Mesenchymal stem cell (in vitro differentiated cells and primary cell): ENCODE data around the gene GAREM1.

Experiments
- DNase-seq: peaks from one replicate; pipeline ENCODE4 v3.0.0-alpha.2; 2013
- H2AFZ ChIP-seq: one replicate; pipeline ENCODE4 v1.6.1; 2013; ENCODE audit warnings: low read depth, mild to moderate bottlenecking, control low read depth, inconsistent platforms, low read length, moderate library complexity
- H2AK5ac ChIP-seq: 2 replicates; pipeline ENCODE4 v1.6.1; 2013; ENCODE audit warnings: low read length, moderate library complexity, mild to moderate bottlenecking, inconsistent platforms; ENCODE audit not compliant: severe bottlenecking
- H2BK120ac ChIP-seq: one replicate; pipeline ENCODE4 v1.6.1; 2013; ENCODE audit warnings: low read depth, mild to moderate bottlenecking, inconsistent platforms, low read length, moderate library complexity
- H2BK12ac ChIP-seq, 2 experiments: one replicate each; pipeline ENCODE4 v1.6.1; 2013; ENCODE audit warnings: inconsistent platforms in 2 of 2, low read length in 2 of 2, mild to moderate bottlenecking in 2 of 2, moderate library complexity in 2 of 2, control low read depth in 1 of 2
- H2BK15ac ChIP-seq: one replicate; pipeline ENCODE4 v1.6.1; 2013; ENCODE audit warnings: mild to moderate bottlenecking, low read depth, inconsistent platforms; ENCODE audit not compliant: poor library complexity, severe bottlenecking
- H2BK5ac ChIP-seq: 2 replicates; pipeline ENCODE4 v1.6.1; 2013; ENCODE audit warnings: low read depth, mild to moderate bottlenecking, low read length, control low read depth, inconsistent platforms; ENCODE audit not compliant: poor library complexity, severe bottlenecking
- H3K14ac ChIP-seq, 2 experiments: one replicate each; pipeline ENCODE4 v1.6.1; 2013; ENCODE audit warnings: inconsistent platforms in 2 of 2, low read length in 2 of 2, control low read depth in 1 of 2, mild to moderate bottlenecking in 1 of 2, moderate library complexity in 1 of 2
- H3K18ac ChIP-seq, 2 experiments: one replicate each; pipeline ENCODE4 v1.6.1; 2013; ENCODE audit warnings: inconsistent platforms in 2 of 2, low read length in 2 of 2, control low read depth in 1 of 2, low read depth in 1 of 2, mild to moderate bottlenecking in 1 of 2
- H3K23ac ChIP-seq, 2 experiments: one replicate each; pipeline ENCODE4 v1.6.1; 2013; ENCODE audit warnings: inconsistent platforms in 2 of 2, low read length in 2 of 2, mild to moderate bottlenecking in 2 of 2, moderate library complexity in 2 of 2, control low read depth in 1 of 2
- H3K27ac ChIP-seq: 2 replicates; pipeline ENCODE4 v1.5.1; 2013; ENCODE audit warnings: mild to moderate bottlenecking, moderate library complexity, low read length, control low read depth, inconsistent platforms; ENCODE audit not compliant: poor library complexity, severe bottlenecking
- H3K27me3 ChIP-seq, 2 experiments: 2 replicates each; pipeline versions ENCODE4 v1.6.1 to v1.7.0; 2013; ENCODE audit warnings: low read length in 2 of 2, mild to moderate bottlenecking in 2 of 2, moderate library complexity in 2 of 2, control low read depth in 1 of 2, inconsistent platforms in 1 of 2; ENCODE audit not compliant: control insufficient read depth in 1 of 2, insufficient read depth in 1 of 2
- H3K36me3 ChIP-seq, 2 experiments: 2 replicates each; pipeline versions ENCODE4 v1.6.1 to v1.7.0; 2013; ENCODE audit warnings: low read length in 2 of 2, control low read depth in 1 of 2, inconsistent platforms in 1 of 2, low read depth in 1 of 2, mild to moderate bottlenecking in 1 of 2; ENCODE audit not compliant: insufficient read depth in 2 of 2, control insufficient read depth in 1 of 2
- H3K4ac ChIP-seq, 2 experiments: one replicate each; pipeline ENCODE4 v1.6.1; 2013; ENCODE audit warnings: inconsistent platforms in 2 of 2, low read length in 2 of 2, mild to moderate bottlenecking in 2 of 2, moderate library complexity in 2 of 2, control low read depth in 1 of 2, low read depth in 1 of 2
- H3K4me1 ChIP-seq: 2 replicates; pipeline ENCODE4 v1.6.1; 2013; ENCODE audit warnings: low read depth, low read length, control low read depth; ENCODE audit not compliant: control insufficient read depth, insufficient read depth
- H3K4me2 ChIP-seq: 2 replicates; pipeline ENCODE4 v1.6.1; 2013; ENCODE audit warnings: low read length, mild to moderate bottlenecking, inconsistent platforms; ENCODE audit not compliant: poor library complexity, severe bottlenecking
- H3K4me3 ChIP-seq, 2 experiments: 2 replicates each; pipeline versions ENCODE4 v1.5.1 to v1.7.0; 2013; ENCODE audit warnings: low read length in 2 of 2, mild to moderate bottlenecking in 2 of 2, control low read depth in 1 of 2, low read depth in 1 of 2; ENCODE audit not compliant: insufficient read depth in 1 of 2
- H3K79me1 ChIP-seq: replicated peaks from 2 replicates; pipeline ENCODE4 v1.6.1; 2013; ENCODE audit warnings: mild to moderate bottlenecking, control low read depth, low read length, inconsistent platforms; ENCODE audit not compliant: poor library complexity, severe bottlenecking
- H3K9ac ChIP-seq: 2 replicates; pipeline ENCODE4 v1.7.0; 2013; ENCODE audit warnings: mild to moderate bottlenecking, low read length, moderate library complexity
- H3K9me3 ChIP-seq: 2 replicates; pipeline ENCODE4 v1.7.0; 2013; ENCODE audit warnings: mild to moderate bottlenecking, low read length; ENCODE audit not compliant: control insufficient read depth
- H4K8ac ChIP-seq: one replicate; pipeline ENCODE4 v1.6.1; 2013; ENCODE audit warnings: inconsistent platforms, mild to moderate bottlenecking, low read length, moderate library complexity
- H4K91ac ChIP-seq: one replicate; pipeline ENCODE4 v1.6.1; 2013; ENCODE audit warnings: mild to moderate bottlenecking, low read length, inconsistent platforms
- WGBS: methylation state at CpG from one replicate; pipeline ENCODE4 v1.1.7; 2013; ENCODE audit warnings: mixed read lengths; 5-methylcytosine and 5-hydroxymethylcytosine counted together

GAREM1 gene

GRCh38 chr18:32317651-32318050 is 153.0 kb downstream of the GAREM1 start:
- H3K4me1 ChIP-seq = peaks cover 4% of the 10 kb centered on the region
- no peak overlapping the region for H4K8ac ChIP-seq
- H2BK12ac ChIP-seq = no peak overlapping the region
- no peaks in the 10 kb centered on the region for H3K36me3 ChIP-seq
- H2BK15ac ChIP-seq = no peak overlapping the region
- H3K4me3 ChIP-seq = peak overlapping the region in 1 of 2 experiments; percentile 21
- no peak overlapping the region for H3K14ac ChIP-seq
- no peak overlapping the region for H2BK120ac ChIP-seq
- DNase-seq = peak; percentile 75
- peaks cover 8% of the 10 kb centered on the region for H3K79me1 ChIP-seq
- H2AK5ac ChIP-seq = no peak overlapping the region
- H2AFZ ChIP-seq = no peak overlapping the region
- H3K27ac ChIP-seq = no peak overlapping the region
- no peak overlapping the region for H3K18ac ChIP-seq
- H2BK5ac ChIP-seq = no peak overlapping the region
- H4K91ac ChIP-seq = no peak overlapping the region
- no peak overlapping the region for H3K23ac ChIP-seq
- H3K4me2 ChIP-seq = no peak overlapping the region
- no peaks in the 10 kb centered on the region for H3K27me3 ChIP-seq
- H3K9me3 ChIP-seq = no peaks in the 10 kb centered on the region
- no peak overlapping the region for H3K4ac ChIP-seq
- 21% methylated on average over 2 of the region's 4 CpGs for WGBS
- H3K9ac ChIP-seq = peak overlapping the region; percentile 72

- no peak overlapping the region for H4K91ac ChIP-seq
- H3K79me1 ChIP-seq = peaks cover 5% of the 10 kb centered on the region
- H3K23ac ChIP-seq = no peak overlapping the region
- no peak overlapping the region for H2BK12ac ChIP-seq
- no peak overlapping the region for H4K8ac ChIP-seq
- no peak for DNase-seq
- no peak overlapping the region for H3K9ac ChIP-seq
- no peak overlapping the region for H3K27ac ChIP-seq
- H2AK5ac ChIP-seq = no peak overlapping the region
- H3K9me3 ChIP-seq = no peaks in the 10 kb centered on the region
- no peak overlapping the region for H2BK120ac ChIP-seq
- no peaks in the 10 kb centered on the region for H3K36me3 ChIP-seq
- peaks cover 4% of the 10 kb centered on the region for H3K4me1 ChIP-seq
- H3K14ac ChIP-seq = no peak overlapping the region
- H3K4me3 ChIP-seq = no peak overlapping the region
- no peaks in the 10 kb centered on the region for H3K27me3 ChIP-seq
- no peak overlapping the region for H2BK15ac ChIP-seq
- H2BK5ac ChIP-seq = no peak overlapping the region
- H3K4ac ChIP-seq = no peak overlapping the region
- no peak overlapping the region for H3K18ac ChIP-seq
- no CpG with 5 or more reads among the region's 1 CpG for WGBS
- no peak overlapping the region for H3K4me2 ChIP-seq
- H2AFZ ChIP-seq = no peak overlapping the region
These were observed 154.8 kb downstream of the GAREM1 start for GRCh38 chr18:32315881-32316280.

GRCh38 chr18:32310774-32311173 is 159.9 kb downstream of the GAREM1 start:
- no peak overlapping the region for H3K4ac ChIP-seq
- no peaks in the 10 kb centered on the region for H3K36me3 ChIP-seq
- H3K4me2 ChIP-seq = no peak overlapping the region
- H3K14ac ChIP-seq = no peak overlapping the region
- H3K9ac ChIP-seq = no peak overlapping the region
- H4K91ac ChIP-seq = no peak overlapping the region
- H3K27me3 ChIP-seq = no peaks in the 10 kb centered on the region
- no peak overlapping the region for H2BK120ac ChIP-seq
- peaks cover 2% of the 10 kb centered on the region for H3K79me1 ChIP-seq
- H2AFZ ChIP-seq = no peak overlapping the region
- H3K9me3 ChIP-seq = no peaks in the 10 kb centered on the region
- no peak overlapping the region for H2AK5ac ChIP-seq
- 50% methylated on average over 1 of the region's 2 CpGs for WGBS
- H3K4me3 ChIP-seq = no peak overlapping the region
- no peak overlapping the region for H4K8ac ChIP-seq
- peaks cover 2% of the 10 kb centered on the region for H3K4me1 ChIP-seq
- H2BK15ac ChIP-seq = no peak overlapping the region
- H3K18ac ChIP-seq = no peak overlapping the region
- no peak overlapping the region for H2BK5ac ChIP-seq
- no peak overlapping the region for H2BK12ac ChIP-seq
- DNase-seq = peak; percentile 27
- H3K23ac ChIP-seq = no peak overlapping the region
- H3K27ac ChIP-seq = no peak overlapping the region

DNA sequence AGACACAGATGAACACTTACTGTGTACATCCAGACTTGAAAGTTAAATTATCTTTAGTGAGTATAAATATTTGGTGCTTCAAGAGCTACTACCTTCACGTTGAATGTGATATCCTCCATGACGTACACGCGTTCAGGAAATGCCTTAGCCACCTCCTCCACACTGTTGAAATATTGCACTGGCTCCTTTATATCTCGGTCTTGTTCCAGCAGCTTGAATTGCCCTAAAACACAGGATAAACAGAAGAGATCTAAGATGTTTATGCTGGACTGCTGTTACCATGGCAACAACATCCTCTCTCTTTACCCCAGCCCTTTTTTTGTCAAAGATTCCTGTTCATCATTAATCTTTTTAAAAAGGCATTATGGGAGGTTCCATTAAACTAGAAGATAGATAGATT is 160.6 kb downstream of the GAREM1 start:
- no peak overlapping the region for H3K4me2 ChIP-seq
- H2AFZ ChIP-seq = no peak overlapping the region
- H3K23ac ChIP-seq = no peak overlapping the region
- no peak overlapping the region for H2AK5ac ChIP-seq
- H3K4me3 ChIP-seq = no peak overlapping the region
- H4K8ac ChIP-seq = no peak overlapping the region
- H2BK12ac ChIP-seq = no peak overlapping the region
- H3K79me1 ChIP-seq = peaks cover 2% of the 10 kb centered on the region
- H3K27ac ChIP-seq = no peak overlapping the region
- no peaks in the 10 kb centered on the region for H3K36me3 ChIP-seq
- 32% methylated on average over 4 of the region's 5 CpGs for WGBS
- no peaks in the 10 kb centered on the region for H3K27me3 ChIP-seq
- no peak overlapping the region for H3K4ac ChIP-seq
- no peak overlapping the region for H2BK5ac ChIP-seq
- no peak overlapping the region for H3K18ac ChIP-seq
- DNase-seq = peak; percentile 88
- peak overlapping the region; percentile 4 for H3K9ac ChIP-seq
- H2BK120ac ChIP-seq = no peak overlapping the region
- peaks cover 2% of the 10 kb centered on the region for H3K4me1 ChIP-seq
- H3K14ac ChIP-seq = no peak overlapping the region
- H3K9me3 ChIP-seq = no peaks in the 10 kb centered on the region
- no peak overlapping the region for H2BK15ac ChIP-seq
- H4K91ac ChIP-seq = no peak overlapping the region
